ENCODE data around the gene AGBL3. TPM values are rescaled to one million over a fixed set of nuclear protein-coding genes. Genes with fewer than 3 reads are reported as not detected.
A peak's percentile ranks its signal among the peaks of the same experiment; 100 is the strongest.

Gene AGBL3
- total and polyA plus RNA-seq, 9 of the 15 experiments (the other 6 are each of a cell fraction or from before 2014, with no cell fraction given) = 0.54 to 2.9 (median 1.7) TPM

GRCh38 chr7:135170274-135170997 is 184.1 kb downstream of the AGBL3 start, which contains the start of gene CYREN (continued):
- TF ChIP-seq, protein P1, sequence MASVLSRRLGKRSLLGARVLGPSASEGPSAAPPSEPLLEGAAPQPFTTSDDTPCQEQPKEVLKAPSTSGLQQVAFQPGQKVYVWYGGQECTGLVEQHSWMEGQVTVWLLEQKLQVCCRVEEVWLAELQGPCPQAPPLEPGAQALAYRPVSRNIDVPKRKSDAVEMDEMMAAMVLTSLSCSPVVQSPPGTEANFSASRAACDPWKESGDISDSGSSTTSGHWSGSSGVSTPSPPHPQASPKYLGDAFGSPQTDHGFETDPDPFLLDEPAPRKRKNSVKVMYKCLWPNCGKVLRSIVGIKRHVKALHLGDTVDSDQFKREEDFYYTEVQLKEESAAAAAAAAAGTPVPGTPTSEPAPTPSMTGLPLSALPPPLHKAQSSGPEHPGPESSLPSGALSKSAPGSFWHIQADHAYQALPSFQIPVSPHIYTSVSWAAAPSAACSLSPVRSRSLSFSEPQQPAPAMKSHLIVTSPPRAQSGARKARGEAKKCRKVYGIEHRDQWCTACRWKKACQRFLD (CRISPR knock-in tag; IDR thresholded peaks at IDR 0.05) = peak; percentile 93
- peak; percentile 54; the same call in 1 of the 2 replicates for TF ChIP-seq ZNF354B (CRISPR knock-in tag; IDR thresholded peaks at IDR 0.05)
- TF ChIP-seq, protein P2, sequence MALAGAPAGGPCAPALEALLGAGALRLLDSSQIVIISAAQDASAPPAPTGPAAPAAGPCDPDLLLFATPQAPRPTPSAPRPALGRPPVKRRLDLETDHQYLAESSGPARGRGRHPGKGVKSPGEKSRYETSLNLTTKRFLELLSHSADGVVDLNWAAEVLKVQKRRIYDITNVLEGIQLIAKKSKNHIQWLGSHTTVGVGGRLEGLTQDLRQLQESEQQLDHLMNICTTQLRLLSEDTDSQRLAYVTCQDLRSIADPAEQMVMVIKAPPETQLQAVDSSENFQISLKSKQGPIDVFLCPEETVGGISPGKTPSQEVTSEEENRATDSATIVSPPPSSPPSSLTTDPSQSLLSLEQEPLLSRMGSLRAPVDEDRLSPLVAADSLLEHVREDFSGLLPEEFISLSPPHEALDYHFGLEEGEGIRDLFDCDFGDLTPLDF (CRISPR knock-in tag; IDR thresholded peaks at IDR 0.05) = peak; percentile 84
- TF ChIP-seq MEIS2 (IDR thresholded peaks at IDR 0.05; ENCODE audit: partially characterized antibody) = no peak
- peak; percentile 76 for TF ChIP-seq ZBED1 (IDR thresholded peaks at IDR 0.05)
- TF ChIP-seq SP2 (IDR thresholded peaks at IDR 0.05; ENCODE audit: extremely low read depth, low read depth, low read length, poor library complexity, severe bottlenecking) = no peak
- 0 out of 2 replicates have a peak, but pooled peaks have one; percentile 40 for TF ChIP-seq ZC3H11A (IDR thresholded peaks at IDR 0.05; ENCODE audit: low read depth, low read length)
- TF ChIP-seq, protein P3, sequence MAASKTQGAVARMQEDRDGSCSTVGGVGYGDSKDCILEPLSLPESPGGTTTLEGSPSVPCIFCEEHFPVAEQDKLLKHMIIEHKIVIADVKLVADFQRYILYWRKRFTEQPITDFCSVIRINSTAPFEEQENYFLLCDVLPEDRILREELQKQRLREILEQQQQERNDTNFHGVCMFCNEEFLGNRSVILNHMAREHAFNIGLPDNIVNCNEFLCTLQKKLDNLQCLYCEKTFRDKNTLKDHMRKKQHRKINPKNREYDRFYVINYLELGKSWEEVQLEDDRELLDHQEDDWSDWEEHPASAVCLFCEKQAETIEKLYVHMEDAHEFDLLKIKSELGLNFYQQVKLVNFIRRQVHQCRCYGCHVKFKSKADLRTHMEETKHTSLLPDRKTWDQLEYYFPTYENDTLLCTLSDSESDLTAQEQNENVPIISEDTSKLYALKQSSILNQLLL (CRISPR knock-in tag; IDR thresholded peaks at IDR 0.05; ENCODE audit: borderline replicate concordance) = no peak
- no peak for TF ChIP-seq PTRF (tag; IDR thresholded peaks at IDR 0.05)
- TF ChIP-seq, protein P4, sequence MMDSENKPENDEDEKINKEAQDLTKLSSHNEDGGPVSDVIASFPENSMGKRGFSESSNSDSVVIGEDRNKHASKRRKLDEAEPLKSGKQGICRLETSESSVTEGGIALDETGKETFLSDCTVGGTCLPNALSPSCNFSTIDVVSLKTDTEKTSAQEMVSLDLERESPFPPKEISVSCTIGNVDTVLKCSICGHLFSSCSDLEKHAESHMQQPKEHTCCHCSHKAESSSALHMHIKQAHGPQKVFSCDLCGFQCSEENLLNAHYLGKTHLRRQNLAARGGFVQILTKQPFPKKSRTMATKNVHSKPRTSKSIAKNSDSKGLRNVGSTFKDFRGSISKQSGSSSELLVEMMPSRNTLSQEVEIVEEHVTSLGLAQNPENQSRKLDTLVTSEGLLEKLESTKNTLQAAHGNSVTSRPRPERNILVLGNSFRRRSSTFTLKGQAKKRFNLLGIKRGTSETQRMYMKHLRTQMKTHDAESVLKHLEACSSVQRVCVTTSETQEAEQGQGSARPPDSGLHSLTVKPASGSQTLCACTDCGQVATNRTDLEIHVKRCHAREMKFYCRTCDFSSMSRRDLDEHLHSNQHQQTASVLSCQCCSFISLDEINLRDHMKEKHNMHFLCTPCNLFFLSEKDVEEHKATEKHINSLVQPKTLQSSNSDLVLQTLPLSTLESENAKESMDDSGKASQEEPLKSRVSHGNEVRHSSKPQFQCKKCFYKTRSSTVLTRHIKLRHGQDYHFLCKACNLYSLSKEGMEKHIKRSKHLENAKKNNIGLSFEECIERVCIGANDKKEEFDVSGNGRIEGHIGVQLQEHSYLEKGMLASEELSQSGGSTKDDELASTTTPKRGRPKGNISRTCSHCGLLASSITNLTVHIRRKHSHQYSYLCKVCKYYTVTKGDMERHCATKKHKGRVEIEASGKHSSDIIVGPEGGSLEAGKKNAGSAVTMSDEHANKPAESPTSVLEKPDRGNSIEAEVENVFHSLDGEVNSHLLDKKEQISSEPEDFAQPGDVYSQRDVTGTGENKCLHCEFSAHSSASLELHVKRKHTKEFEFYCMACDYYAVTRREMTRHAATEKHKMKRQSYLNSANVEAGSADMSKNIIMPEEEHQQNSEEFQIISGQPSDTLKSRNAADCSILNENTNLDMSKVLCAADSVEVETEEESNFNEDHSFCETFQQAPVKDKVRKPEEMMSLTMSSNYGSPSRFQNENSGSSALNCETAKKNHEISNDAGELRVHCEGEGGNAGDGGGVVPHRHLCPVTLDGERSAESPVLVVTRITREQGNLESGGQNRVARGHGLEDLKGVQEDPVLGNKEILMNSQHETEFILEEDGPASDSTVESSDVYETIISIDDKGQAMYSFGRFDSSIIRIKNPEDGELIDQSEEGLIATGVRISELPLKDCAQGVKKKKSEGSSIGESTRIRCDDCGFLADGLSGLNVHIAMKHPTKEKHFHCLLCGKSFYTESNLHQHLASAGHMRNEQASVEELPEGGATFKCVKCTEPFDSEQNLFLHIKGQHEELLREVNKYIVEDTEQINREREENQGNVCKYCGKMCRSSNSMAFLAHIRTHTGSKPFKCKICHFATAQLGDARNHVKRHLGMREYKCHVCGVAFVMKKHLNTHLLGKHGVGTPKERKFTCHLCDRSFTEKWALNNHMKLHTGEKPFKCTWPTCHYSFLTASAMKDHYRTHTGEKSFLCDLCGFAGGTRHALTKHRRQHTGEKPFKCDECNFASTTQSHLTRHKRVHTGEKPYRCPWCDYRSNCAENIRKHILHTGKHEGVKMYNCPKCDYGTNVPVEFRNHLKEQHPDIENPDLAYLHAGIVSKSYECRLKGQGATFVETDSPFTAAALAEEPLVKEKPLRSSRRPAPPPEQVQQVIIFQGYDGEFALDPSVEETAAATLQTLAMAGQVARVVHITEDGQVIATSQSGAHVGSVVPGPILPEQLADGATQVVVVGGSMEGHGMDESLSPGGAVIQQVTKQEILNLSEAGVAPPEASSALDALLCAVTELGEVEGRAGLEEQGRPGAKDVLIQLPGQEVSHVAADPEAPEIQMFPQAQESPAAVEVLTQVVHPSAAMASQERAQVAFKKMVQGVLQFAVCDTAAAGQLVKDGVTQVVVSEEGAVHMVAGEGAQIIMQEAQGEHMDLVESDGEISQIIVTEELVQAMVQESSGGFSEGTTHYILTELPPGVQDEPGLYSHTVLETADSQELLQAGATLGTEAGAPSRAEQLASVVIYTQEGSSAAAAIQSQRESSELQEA (IDR thresholded peaks at IDR 0.05; ENCODE audit: low read depth) = no peak
- peak; percentile 43; the same call in 1 of the 2 replicates for TF ChIP-seq ZNF239 (CRISPR knock-in tag; IDR thresholded peaks at IDR 0.05)
- TF ChIP-seq, protein P5, sequence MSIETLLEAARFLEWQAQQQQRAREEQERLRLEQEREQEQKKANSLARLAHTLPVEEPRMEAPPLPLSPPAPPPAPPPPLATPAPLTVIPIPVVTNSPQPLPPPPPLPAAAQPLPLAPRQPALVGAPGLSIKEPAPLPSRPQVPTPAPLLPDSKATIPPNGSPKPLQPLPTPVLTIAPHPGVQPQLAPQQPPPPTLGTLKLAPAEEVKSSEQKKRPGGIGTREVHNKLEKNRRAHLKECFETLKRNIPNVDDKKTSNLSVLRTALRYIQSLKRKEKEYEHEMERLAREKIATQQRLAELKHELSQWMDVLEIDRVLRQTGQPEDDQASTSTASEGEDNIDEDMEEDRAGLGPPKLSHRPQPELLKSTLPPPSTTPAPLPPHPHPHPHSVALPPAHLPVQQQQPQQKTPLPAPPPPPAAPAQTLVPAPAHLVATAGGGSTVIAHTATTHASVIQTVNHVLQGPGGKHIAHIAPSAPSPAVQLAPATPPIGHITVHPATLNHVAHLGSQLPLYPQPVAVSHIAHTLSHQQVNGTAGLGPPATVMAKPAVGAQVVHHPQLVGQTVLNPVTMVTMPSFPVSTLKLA (conservative IDR thresholded peaks at IDR 0.05) = peak; percentile 75 to 90
